ENCODE data around the gene PTCH1. TPM values are rescaled to one million over a fixed set of nuclear protein-coding genes. Genes with fewer than 3 reads are reported as not detected.
A peak's percentile ranks its signal among the peaks of the same experiment; 100 is the strongest.

The PTCH1 gene
- total RNA-seq, 2 experiments from 2014 or later: 15.8 to 17.0 TPM

DNA sequence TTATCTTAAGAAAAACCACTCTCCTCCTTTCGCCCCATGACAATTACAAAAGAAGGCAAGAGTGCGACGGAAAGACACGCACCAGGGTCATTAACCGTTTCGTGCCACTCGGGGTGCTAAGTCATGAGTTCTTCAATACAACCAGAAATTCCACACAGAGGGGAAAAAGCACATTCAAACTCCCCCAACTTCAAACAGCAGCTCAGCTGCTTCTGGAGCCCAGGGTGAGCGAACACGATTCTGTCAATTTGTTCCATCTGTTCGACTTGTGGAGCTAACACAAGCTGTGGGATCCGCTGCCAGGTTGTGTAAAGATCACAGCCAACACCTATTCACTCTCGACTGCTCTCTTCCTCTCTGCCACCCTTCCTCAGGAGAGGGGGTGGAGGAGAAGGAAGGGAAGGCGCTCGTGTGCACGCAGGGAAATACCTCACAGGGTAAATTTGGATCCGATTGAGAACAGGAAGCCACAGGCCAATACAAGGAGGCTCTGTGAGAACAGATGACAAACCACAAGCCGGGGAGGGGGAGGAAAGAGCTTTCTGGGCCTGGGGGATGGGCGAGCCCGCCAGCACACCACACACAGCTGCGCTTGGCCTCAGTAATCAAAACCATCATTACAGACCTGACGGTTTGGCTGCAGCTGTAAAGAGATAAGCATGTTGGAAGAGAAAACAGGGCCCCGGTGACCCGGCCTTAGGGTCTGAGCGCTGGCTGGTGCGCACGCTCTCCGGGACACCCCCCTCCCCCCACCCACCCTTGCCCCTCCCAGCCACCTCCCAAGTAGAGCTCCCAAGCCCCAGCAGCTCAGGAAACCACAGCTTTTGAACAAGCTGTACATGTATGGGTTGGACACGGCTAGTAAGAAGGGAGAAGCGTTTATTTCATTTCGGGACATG is 54.3 kb downstream of the PTCH1 start:
- POLR2A ChIA-PET: interaction anchor here (0.9 to 3.9 kb wide), 12 partner anchors 11 to 414 kb away, joined by 3 to 29 read pairs (median 4); partner anchors contain the start of gene PTCH1
- peaks cover 14% of the 10 kb centered on the region for H3K36me3 ChIP-seq (ENCODE audit: insufficient read depth, low read length)
- DNase-seq: peak; percentile 56 to 94 (median 66)
- Mint-ChIP-seq H3K4me3 (peak overlapping the region; percentile 89), H3K27me3 (no peaks in the 10 kb centered on the region), H3K9me3 (no peaks in the 10 kb centered on the region), H3K27ac (peak overlapping the region; percentile 57), H3K36me3 (ENCODE audit: low read depth) (peaks cover 77% of the 10 kb centered on the region), H3K4me1 (ENCODE audit: low read depth) (peaks cover 47% of the 10 kb centered on the region)
- peaks cover 28% of the 10 kb centered on the region for H3K4me1 ChIP-seq (ENCODE audit: insufficient read depth, low read length)
- no peak overlapping the region for H3K27ac ChIP-seq (ENCODE audit: low read depth in 1 of 2, low read length in 2 of 2)
- peak overlapping the region; percentile 41 for H3K4me3 ChIP-seq (ENCODE audit: low read length)
- intact Hi-C loops (cut with DNase I, micrococcal nuclease): loop anchor here in 1 of 2 experiments (1.0 to 2.0 kb wide), 3 partner anchors 32 to 262 kb away; no protein-coding TSS in a partner anchor
- no peak for TF ChIP-seq CTCF (IDR thresholded peaks at IDR 0.05)
- no peaks in the 10 kb centered on the region for H3K9me3 ChIP-seq (ENCODE audit: control insufficient read depth in 1 of 2, insufficient read depth in 1 of 2, low read length in 2 of 2)
- CTCF ChIA-PET: interaction anchor here (0.6 to 0.8 kb wide), 3 partner anchors 11 to 90 kb away, joined by 3 to 6 read pairs (median 3); no protein-coding TSS in a partner anchor
- peak; percentile 94 for ATAC-seq (ENCODE audit: poor library complexity)
- H3K27me3 ChIP-seq (ENCODE audit: control insufficient read depth in 1 of 2, insufficient read depth in 2 of 2, low read length in 2 of 2): no peaks in the 10 kb centered on the region

DNA sequence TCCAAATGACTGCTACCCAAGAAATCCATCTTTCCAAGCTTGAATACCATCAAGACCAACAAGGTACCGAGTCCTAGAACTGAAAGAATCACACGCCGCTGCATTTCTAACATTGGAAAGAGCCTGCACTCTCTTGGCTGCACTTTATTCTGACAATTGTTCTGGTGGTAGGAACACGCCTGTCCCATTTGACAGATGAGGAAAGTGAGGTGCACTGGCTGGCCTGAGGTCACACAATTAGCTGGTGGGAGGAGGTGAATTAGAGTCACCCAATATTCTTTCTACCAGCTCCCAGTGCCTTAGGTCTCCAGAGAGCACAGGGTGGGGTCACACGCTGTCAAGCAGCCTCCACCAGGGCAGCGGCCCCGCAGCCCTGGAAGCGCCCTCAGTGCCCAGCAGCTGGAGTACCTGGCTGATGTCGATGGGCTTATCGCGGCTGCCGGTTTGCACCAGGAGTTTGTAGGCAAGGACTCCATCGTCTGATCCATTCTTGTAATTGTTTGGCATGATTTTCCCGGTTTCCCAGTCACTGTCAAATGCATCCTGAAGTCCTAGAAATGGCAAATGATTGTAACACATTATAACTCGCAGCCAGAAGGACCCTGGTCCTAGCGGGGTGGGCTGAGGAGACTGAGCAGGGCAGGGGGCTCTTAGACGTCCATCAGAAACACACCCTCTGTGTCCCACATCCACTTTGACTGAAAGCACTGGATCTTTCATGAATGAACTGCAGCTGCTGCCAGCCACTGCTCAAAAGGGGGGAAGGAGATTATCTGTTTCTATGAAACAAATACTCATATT is 55.1 kb downstream of the PTCH1 start:
- peaks cover 78% of the 10 kb centered on the region for H3K36me3 Mint-ChIP-seq (ENCODE audit: low read depth)
- H3K4me3 Mint-ChIP-seq: peak overlapping the region; percentile 89
- H3K9me3 Mint-ChIP-seq: no peaks in the 10 kb centered on the region
- DNase-seq: no peak
- TF ChIP-seq CTCF (IDR thresholded peaks at IDR 0.05): no peak
- no peaks in the 10 kb centered on the region for H3K27me3 Mint-ChIP-seq
- CTCF ChIA-PET: interaction anchor here (0.8 kb wide), 1 partner anchor 10 kb away, joined by 3 read pairs; no protein-coding TSS in a partner anchor
- Histone ChIP-seq H3K36me3 (ENCODE audit: insufficient read depth, low read length) (peaks cover 10% of the 10 kb centered on the region), H3K4me3 (ENCODE audit: low read length) (peak overlapping the region; percentile 41), H3K27me3 (ENCODE audit: control insufficient read depth in 1 of 2, insufficient read depth in 2 of 2, low read length in 2 of 2) (no peaks in the 10 kb centered on the region), H3K9me3 (ENCODE audit: control insufficient read depth in 1 of 2, insufficient read depth in 1 of 2, low read length in 2 of 2) (no peaks in the 10 kb centered on the region), H3K27ac (ENCODE audit: low read depth in 1 of 2, low read length in 2 of 2) (no peak overlapping the region), H3K4me1 (ENCODE audit: insufficient read depth, low read length) (peaks cover 28% of the 10 kb centered on the region)
- peaks cover 47% of the 10 kb centered on the region for H3K4me1 Mint-ChIP-seq (ENCODE audit: low read depth)
- intact Hi-C loops (cut with DNase I, micrococcal nuclease): loop anchor here in 1 of 2 experiments (1.0 to 2.0 kb wide), 3 partner anchors 33 to 263 kb away; no protein-coding TSS in a partner anchor
- H3K27ac Mint-ChIP-seq: no peak overlapping the region
- POLR2A ChIA-PET: interaction anchor here (0.9 to 3.9 kb wide), 6 partner anchors 31 to 55 kb away, joined by 3 to 29 read pairs (median 8); partner anchors contain the start of gene PTCH1
- ATAC-seq (ENCODE audit: poor library complexity): no peak

DNA sequence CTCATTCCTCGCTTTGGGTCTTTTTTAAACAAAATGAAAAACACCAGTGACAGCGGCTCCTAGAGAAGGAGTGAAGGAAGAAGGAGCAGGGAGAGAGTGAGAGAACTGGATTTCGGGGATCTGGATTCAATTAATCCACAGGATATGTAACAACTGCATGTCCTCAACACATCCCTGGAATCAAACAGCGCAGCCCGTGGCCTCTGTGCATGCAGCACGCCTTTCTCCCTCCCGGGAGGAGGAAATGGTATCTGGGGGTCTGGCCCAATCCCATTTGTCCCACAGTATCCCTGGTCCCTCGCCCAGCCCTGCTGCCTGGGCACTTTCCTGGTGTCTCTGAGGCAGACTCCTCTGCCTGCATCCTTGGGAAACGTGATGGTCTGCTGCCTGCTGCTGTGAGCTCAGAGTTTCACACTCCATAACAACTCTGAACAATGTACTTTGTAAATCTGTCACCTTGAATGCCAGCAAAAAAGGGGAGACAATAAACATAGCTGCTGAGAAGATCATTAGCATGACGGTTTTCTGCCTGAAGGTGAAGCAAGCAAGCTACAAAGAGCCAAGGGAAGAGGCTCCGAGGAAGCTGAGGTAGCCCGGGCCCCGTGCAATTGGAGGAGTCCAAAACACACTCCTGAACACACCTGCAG is 56.1 kb downstream of the PTCH1 start:
- Mint-ChIP-seq H3K27me3 (no peaks in the 10 kb centered on the region), H3K27ac (no peak overlapping the region), H3K36me3 (ENCODE audit: low read depth) (peaks cover 81% of the 10 kb centered on the region), H3K4me3 (no peak overlapping the region), H3K4me1 (ENCODE audit: low read depth) (peaks cover 47% of the 10 kb centered on the region), H3K9me3 (no peaks in the 10 kb centered on the region)
- no peaks in the 10 kb centered on the region for H3K27me3 ChIP-seq (ENCODE audit: control insufficient read depth in 1 of 2, insufficient read depth in 2 of 2, low read length in 2 of 2)
- peaks cover 28% of the 10 kb centered on the region for H3K4me1 ChIP-seq (ENCODE audit: insufficient read depth, low read length)
- ATAC-seq (ENCODE audit: poor library complexity): no peak
- no peak for DNase-seq
- CTCF ChIA-PET: no interaction called here
- no peaks in the 10 kb centered on the region for H3K9me3 ChIP-seq (ENCODE audit: control insufficient read depth in 1 of 2, insufficient read depth in 1 of 2, low read length in 2 of 2)
- intact Hi-C loops (cut with DNase I, micrococcal nuclease): no loop called here
- TF ChIP-seq CTCF (IDR thresholded peaks at IDR 0.05): no peak
- H3K27ac ChIP-seq (ENCODE audit: low read depth in 1 of 2, low read length in 2 of 2): no peak overlapping the region
- POLR2A ChIA-PET: interaction anchor here (3.9 kb wide), 1 partner anchor 34 kb away, joined by 29 read pairs; no protein-coding TSS in a partner anchor
- H3K36me3 ChIP-seq (ENCODE audit: insufficient read depth, low read length): peaks cover 15% of the 10 kb centered on the region
- no peak overlapping the region for H3K4me3 ChIP-seq (ENCODE audit: low read length)

Data from CD4-positive, alpha-beta T cell (primary cell).